ENCODE data around the gene HDAC10. TPM values are rescaled to one million over a fixed set of nuclear protein-coding genes. Genes with fewer than 3 reads are reported as not detected.
"Not testable (repeated sequence)": the region's sequence is repeated elsewhere in the genome, so short reads cannot be mapped to it uniquely, and the experiment has no call there.

The HDAC10 gene
- total and polyA plus RNA-seq, 2 experiments from 2014 or later: 23.8 to 30.2 TPM

- WGBS (ENCODE audit: low lambda C conversion rate, missing lambda C conversion rate): 92% methylated on average over 44 of the region's 45 CpGs
- Histone ChIP-seq H3K4me1 (ENCODE audit: insufficient read depth) (peaks cover 17% of the 10 kb centered on the region), H4K20me1 (ENCODE audit: insufficient read depth, poor library complexity, severe bottlenecking) (peaks cover 38% of the 10 kb centered on the region), H3K27ac (no peak overlapping the region), H3K9me2 (replicated peaks; ENCODE audit: insufficient read depth) (no peaks in the 10 kb centered on the region), H2AFZ (no peak overlapping the region), H3K36me3 (replicated peaks; ENCODE audit: insufficient read depth, low read depth) (no peaks in the 10 kb centered on the region), H3K4me3 (no peak overlapping the region), H3K4me2 (no peak overlapping the region), H3K27me3 (no peaks in the 10 kb centered on the region), H3K9me3 (ENCODE audit: low read depth) (no peaks in the 10 kb centered on the region), H3K79me2 (peaks cover 59% of the 10 kb centered on the region)
- no peak for TF ChIP-seq EZH2phosphoT487 (IDR thresholded peaks at IDR 0.05; ENCODE audit: low read depth, severe bottlenecking, unreplicated experiment)
- no peak for TF ChIP-seq EZH2 (IDR thresholded peaks at IDR 0.05; ENCODE audit: borderline replicate concordance)
- no peak for TF ChIP-seq CTCF (IDR thresholded peaks at IDR 0.05; ENCODE audit: poor library complexity)
- no peak for DNase-seq (ENCODE audit: low spot score)
These were observed 45.1 kb downstream of the HDAC10 start for GRCh38 chr22:50205781-50206569.

- Histone ChIP-seq H3K4me1 (ENCODE audit: insufficient read depth) (peaks cover 17% of the 10 kb centered on the region), H3K79me2 (peaks cover 57% of the 10 kb centered on the region), H4K20me1 (ENCODE audit: insufficient read depth, poor library complexity, severe bottlenecking) (peaks cover 38% of the 10 kb centered on the region)
- WGBS (ENCODE audit: low lambda C conversion rate, missing lambda C conversion rate): 93% methylated on average over 9 of the region's 9 CpGs
- H3K36me3 ChIP-seq (replicated peaks; ENCODE audit: insufficient read depth, low read depth); DNase-seq (ENCODE audit: low spot score); H2AFZ ChIP-seq; H3K9me2 ChIP-seq (replicated peaks; ENCODE audit: insufficient read depth); H3K4me3 ChIP-seq; H3K27me3 ChIP-seq; H3K4me2 ChIP-seq; H3K27ac ChIP-seq; H3K9me3 ChIP-seq (ENCODE audit: low read depth): not testable (repeated sequence)
These were observed 46.1 kb downstream of the HDAC10 start for GRCh38 chr22:50204998-50205397.

GRCh38 chr22:50204571-50204970, 46.5 kb downstream of the HDAC10 start:
- 96% methylated on average over 7 of the region's 7 CpGs for WGBS (ENCODE audit: low lambda C conversion rate, missing lambda C conversion rate)
- Histone ChIP-seq H3K27me3 (no peaks in the 10 kb centered on the region), H3K4me3 (no peak overlapping the region), H3K27ac (no peak overlapping the region), H3K79me2 (peaks cover 54% of the 10 kb centered on the region), H3K36me3 (replicated peaks; ENCODE audit: insufficient read depth, low read depth) (no peaks in the 10 kb centered on the region), H3K9me2 (replicated peaks; ENCODE audit: insufficient read depth) (no peaks in the 10 kb centered on the region), H3K4me2 (no peak overlapping the region), H2AFZ (no peak overlapping the region), H4K20me1 (ENCODE audit: insufficient read depth, poor library complexity, severe bottlenecking) (peaks cover 36% of the 10 kb centered on the region), H3K9me3 (ENCODE audit: low read depth) (no peaks in the 10 kb centered on the region), H3K4me1 (ENCODE audit: insufficient read depth) (peaks cover 17% of the 10 kb centered on the region)
- TF ChIP-seq EZH2 (IDR thresholded peaks at IDR 0.05; ENCODE audit: borderline replicate concordance) (no peak), CTCF (IDR thresholded peaks at IDR 0.05; ENCODE audit: poor library complexity) (no peak), EZH2phosphoT487 (IDR thresholded peaks at IDR 0.05; ENCODE audit: low read depth, severe bottlenecking, unreplicated experiment) (no peak)
- DNase-seq (ENCODE audit: low spot score): no peak

GRCh38 chr22:50203288-50203687, 47.8 kb downstream of the HDAC10 start:
- peaks cover 31% of the 10 kb centered on the region for H4K20me1 ChIP-seq (ENCODE audit: insufficient read depth, poor library complexity, severe bottlenecking)
- H3K4me1 ChIP-seq (ENCODE audit: insufficient read depth): peaks cover 17% of the 10 kb centered on the region
- TF ChIP-seq EZH2phosphoT487 (IDR thresholded peaks at IDR 0.05; ENCODE audit: low read depth, severe bottlenecking, unreplicated experiment): no peak
- no peak for TF ChIP-seq EZH2 (IDR thresholded peaks at IDR 0.05; ENCODE audit: borderline replicate concordance)
- TF ChIP-seq CTCF (IDR thresholded peaks at IDR 0.05; ENCODE audit: poor library complexity): no peak
- peaks cover 51% of the 10 kb centered on the region for H3K79me2 ChIP-seq
- H2AFZ ChIP-seq: no peak overlapping the region
- no peaks in the 10 kb centered on the region for H3K9me3 ChIP-seq (ENCODE audit: low read depth)
- H3K4me2 ChIP-seq: no peak overlapping the region
- no peak overlapping the region for H3K4me3 ChIP-seq
- no peaks in the 10 kb centered on the region for H3K9me2 ChIP-seq (replicated peaks; ENCODE audit: insufficient read depth)
- 100% methylated on average over 1 of the region's 1 CpG for WGBS (ENCODE audit: low lambda C conversion rate, missing lambda C conversion rate)
- H3K27me3 ChIP-seq: no peaks in the 10 kb centered on the region
- H3K27ac ChIP-seq: no peak overlapping the region
- DNase-seq (ENCODE audit: low spot score): no peak
- no peaks in the 10 kb centered on the region for H3K36me3 ChIP-seq (replicated peaks; ENCODE audit: insufficient read depth, low read depth)
